GM12875 (cell line): ENCODE results near the gene NDUFS2.

Source experiments
- H3K4me3 ChIP-seq: one replicate; pipeline ENCODE4 v1.5.1; 2011; ENCODE audit warnings: low read depth, low read length, control low read depth
- TF ChIP-seq, protein P1 (sequence below): IDR thresholded peaks from 2 replicates; pipeline ENCODE4 v1.5.1; 2011; ENCODE audit warnings: low read depth, mild to moderate bottlenecking, control low read depth, inconsistent platforms, low read length, moderate library complexity, borderline replicate concordance; ENCODE audit not compliant: insufficient read depth

Gene NDUFS2

DNA sequence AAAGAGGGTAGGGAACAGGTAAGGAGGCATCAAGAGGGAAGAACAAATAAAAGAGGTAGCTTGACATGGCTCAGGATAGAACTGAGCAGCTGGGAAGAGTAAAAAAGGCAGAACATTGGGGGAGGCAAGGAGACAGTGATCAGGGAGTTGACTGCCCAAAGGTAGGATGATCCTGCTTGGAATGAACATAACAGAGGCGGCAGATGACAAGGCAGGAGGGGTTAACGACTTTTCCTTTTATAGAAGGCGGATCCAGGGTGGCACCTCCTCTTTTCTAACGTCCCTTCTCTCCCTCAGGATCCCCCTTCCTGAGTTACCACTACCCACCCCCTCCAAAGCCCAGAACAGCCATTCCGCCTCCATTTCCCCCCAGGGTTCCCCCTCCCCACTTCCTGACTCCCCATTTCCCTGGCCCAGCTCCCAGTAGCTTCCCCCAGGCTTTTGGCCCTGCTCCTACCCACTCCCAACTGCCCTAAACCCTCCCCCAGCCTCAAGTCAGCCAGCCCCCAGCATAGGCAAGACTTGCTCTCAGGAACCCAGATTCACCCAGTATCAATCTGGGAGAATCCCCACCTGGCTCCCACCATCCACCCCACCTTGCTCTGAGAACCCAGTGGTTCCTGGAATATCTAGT, 2.5 kb upstream of the NDUFS2 start:
- no peak overlapping the region for H3K4me3 ChIP-seq

DNA sequence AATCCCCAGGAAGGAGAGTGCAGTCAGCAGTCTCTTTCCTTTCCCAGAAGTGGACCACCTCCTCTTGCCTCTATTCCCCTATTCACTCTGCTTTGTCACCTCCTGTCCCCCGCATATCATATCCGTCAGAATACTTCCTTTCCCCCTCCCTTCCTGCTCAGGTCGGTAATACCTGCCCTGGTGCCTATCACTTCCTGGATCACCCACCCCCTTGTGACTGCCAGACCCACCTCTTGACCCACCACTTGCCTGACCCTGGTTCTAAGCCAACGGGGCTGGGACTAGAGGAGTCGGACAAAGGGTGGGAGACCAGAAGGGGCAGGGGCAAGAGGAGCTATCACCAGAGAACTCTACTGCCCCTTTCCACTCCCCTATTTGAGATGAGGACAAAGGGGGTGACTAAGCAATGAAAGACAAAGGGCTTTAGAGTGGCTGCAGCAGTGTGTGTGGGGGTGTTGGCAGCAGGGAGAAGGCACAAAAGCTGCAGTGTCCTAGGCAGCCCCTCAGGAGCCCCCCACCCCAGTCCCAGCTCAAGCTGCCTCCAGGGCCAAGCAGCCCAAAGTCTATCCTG, 1.7 kb upstream of the NDUFS2 start:
- no peak overlapping the region for H3K4me3 ChIP-seq
- TF ChIP-seq, protein P1, sequence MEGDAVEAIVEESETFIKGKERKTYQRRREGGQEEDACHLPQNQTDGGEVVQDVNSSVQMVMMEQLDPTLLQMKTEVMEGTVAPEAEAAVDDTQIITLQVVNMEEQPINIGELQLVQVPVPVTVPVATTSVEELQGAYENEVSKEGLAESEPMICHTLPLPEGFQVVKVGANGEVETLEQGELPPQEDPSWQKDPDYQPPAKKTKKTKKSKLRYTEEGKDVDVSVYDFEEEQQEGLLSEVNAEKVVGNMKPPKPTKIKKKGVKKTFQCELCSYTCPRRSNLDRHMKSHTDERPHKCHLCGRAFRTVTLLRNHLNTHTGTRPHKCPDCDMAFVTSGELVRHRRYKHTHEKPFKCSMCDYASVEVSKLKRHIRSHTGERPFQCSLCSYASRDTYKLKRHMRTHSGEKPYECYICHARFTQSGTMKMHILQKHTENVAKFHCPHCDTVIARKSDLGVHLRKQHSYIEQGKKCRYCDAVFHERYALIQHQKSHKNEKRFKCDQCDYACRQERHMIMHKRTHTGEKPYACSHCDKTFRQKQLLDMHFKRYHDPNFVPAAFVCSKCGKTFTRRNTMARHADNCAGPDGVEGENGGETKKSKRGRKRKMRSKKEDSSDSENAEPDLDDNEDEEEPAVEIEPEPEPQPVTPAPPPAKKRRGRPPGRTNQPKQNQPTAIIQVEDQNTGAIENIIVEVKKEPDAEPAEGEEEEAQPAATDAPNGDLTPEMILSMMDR: no peak

More for the DNA sequence above, 2.5 kb upstream of the NDUFS2 start:
- TF ChIP-seq, protein P1: no peak

- TF ChIP-seq, protein P1: no peak
- H3K4me3 ChIP-seq: peak overlapping the region; percentile 53
Measured at GRCh38 chr1:161200992-161201835, 953 bp upstream of the NDUFS2 start.

DNA sequence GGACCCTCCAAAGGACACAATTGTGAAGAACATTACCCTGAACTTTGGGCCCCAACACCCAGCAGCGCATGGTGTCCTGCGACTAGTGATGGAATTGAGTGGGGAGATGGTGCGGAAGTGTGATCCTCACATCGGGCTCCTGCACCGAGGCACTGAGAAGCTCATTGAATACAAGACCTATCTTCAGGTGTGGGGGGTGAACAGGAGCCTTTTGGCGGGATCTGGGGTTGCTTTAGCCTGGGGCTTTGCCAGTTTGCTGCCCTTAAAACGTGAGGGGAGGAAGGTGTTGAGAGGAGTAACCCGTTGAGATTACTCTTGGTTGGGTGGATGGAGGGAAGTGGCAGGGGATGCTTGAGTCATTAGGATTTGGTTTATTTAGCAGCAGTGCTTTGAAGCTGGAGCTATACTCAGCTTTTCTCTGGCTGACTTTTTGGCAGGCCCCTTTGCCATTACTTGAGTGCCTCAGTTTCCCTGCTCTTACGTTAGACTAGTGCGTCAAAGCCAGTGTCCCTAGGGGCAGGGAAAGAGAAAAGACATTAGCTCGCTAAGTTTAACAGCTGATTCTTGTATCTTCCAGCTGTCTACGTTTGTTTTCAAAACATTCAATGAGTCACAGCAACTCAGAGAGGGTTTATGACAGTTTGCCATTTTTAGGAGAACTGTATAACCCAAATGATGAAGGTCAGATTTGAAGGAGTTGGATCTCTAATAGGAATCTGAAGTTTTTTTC, 4.4 kb downstream of the NDUFS2 start:
- no peak overlapping the region for H3K4me3 ChIP-seq
- TF ChIP-seq, protein P1: no peak

- TF ChIP-seq, protein P1: no peak
- no peak overlapping the region for H3K4me3 ChIP-seq
Measured at GRCh38 chr1:161207173-161207572, 5.0 kb downstream of the NDUFS2 start.

DNA sequence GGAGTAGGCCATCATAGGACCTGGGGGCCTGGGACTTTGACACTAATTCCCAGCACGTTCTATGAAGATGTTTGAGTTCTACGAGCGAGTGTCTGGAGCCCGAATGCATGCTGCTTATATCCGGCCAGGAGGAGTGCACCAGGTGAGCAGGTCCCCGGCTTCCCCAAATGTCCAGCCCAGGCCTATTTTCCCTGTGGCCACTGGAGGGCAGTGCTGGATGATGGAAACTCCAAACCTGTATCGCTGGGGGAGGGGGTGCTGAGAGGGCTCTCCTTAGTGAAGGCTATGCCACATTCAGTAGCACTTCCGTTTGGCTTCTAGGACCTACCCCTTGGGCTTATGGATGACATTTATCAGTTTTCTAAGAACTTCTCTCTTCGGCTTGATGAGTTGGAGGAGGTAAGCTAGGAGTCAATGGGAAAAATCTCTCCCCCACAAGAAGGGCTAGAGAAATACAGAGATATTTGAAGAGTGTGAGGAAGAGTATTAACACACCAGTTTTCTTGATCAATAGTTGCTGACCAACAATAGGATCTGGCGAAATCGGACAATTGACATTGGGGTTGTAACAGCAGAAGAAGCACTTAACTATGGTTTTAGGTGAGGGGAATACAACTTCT, 7.7 kb downstream of the NDUFS2 start:
- TF ChIP-seq, protein P1: peak; percentile 86
- H3K4me3 ChIP-seq: no peak overlapping the region
